ENCODE measurements around the gene CUEDC1. TPM values are rescaled to one million over a fixed set of nuclear protein-coding genes. Genes with fewer than 3 reads are reported as not detected.
A peak's percentile ranks its signal among the peaks of the same experiment; 100 is the strongest.

CUEDC1 gene
- polyA plus RNA-seq, 1 experiment = 48.5 TPM

DNA sequence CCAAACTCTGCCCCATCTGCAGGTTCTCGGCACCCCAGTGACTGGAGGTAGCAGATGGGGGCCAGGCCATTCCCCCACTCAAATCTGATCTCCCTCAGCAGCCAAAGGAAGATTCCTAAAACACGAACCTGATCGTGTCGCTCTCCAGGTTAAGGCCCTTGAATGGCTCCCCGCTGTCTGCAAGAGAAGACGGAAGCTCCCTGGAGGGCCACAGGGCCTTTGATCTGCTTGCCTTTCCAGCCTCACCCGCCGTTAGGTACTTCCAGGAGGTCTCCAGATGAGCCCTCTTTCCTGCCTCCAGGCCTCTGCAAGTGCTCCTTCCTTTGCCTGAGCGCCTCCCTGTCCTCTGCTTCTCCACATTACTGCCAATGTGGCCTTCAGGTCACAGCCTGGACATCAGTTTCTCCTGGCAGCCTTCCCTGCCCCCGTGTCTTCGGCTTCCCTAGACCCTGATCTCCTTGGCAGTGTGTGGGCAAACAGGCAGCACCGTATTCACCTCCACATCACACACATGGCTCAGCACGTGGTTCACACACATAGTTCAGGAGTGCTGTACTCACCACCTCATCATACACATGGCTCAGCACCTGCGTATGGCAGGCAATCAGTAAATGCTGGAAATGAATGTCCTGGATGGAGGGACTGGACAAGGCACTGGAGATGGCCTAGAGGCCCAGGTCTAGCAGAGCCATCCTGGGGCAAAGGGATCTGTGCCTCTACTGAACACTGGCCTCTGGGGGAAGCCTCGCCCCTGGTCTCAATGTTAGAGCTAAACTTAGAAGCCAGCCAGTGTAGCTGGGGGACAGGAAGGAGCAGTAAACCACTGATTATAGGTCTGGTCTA lies 79.0 kb downstream of the CUEDC1 start:
- peaks cover 8% of the 10 kb centered on the region for H3K36me3 ChIP-seq (ENCODE audit: control insufficient read depth, insufficient read depth, low read length)
- ChIA-PET CTCF (interaction anchor here (0.6 to 14.1 kb wide), 13 partner anchors 14 to 123 kb away, joined by 3 to 122 read pairs (median 4); no protein-coding TSS in a partner anchor), POLR2A (interaction anchor here (1.0 kb wide), 1 partner anchor 110 kb away, joined by 4 read pairs; no protein-coding TSS in a partner anchor)
- TF ChIP-seq, protein P1, sequence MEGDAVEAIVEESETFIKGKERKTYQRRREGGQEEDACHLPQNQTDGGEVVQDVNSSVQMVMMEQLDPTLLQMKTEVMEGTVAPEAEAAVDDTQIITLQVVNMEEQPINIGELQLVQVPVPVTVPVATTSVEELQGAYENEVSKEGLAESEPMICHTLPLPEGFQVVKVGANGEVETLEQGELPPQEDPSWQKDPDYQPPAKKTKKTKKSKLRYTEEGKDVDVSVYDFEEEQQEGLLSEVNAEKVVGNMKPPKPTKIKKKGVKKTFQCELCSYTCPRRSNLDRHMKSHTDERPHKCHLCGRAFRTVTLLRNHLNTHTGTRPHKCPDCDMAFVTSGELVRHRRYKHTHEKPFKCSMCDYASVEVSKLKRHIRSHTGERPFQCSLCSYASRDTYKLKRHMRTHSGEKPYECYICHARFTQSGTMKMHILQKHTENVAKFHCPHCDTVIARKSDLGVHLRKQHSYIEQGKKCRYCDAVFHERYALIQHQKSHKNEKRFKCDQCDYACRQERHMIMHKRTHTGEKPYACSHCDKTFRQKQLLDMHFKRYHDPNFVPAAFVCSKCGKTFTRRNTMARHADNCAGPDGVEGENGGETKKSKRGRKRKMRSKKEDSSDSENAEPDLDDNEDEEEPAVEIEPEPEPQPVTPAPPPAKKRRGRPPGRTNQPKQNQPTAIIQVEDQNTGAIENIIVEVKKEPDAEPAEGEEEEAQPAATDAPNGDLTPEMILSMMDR (IDR thresholded peaks at IDR 0.05; ENCODE audit: insufficient read depth, low read depth, low read length) = no peak
- DNase-seq (ENCODE audit: low read depth) = no peak
- no peaks in the 10 kb centered on the region for H3K27me3 ChIP-seq (ENCODE audit: control insufficient read depth, insufficient read depth, low read length)
- no peak overlapping the region for H3K4me3 ChIP-seq (ENCODE audit: low read depth, low read length)

DNA sequence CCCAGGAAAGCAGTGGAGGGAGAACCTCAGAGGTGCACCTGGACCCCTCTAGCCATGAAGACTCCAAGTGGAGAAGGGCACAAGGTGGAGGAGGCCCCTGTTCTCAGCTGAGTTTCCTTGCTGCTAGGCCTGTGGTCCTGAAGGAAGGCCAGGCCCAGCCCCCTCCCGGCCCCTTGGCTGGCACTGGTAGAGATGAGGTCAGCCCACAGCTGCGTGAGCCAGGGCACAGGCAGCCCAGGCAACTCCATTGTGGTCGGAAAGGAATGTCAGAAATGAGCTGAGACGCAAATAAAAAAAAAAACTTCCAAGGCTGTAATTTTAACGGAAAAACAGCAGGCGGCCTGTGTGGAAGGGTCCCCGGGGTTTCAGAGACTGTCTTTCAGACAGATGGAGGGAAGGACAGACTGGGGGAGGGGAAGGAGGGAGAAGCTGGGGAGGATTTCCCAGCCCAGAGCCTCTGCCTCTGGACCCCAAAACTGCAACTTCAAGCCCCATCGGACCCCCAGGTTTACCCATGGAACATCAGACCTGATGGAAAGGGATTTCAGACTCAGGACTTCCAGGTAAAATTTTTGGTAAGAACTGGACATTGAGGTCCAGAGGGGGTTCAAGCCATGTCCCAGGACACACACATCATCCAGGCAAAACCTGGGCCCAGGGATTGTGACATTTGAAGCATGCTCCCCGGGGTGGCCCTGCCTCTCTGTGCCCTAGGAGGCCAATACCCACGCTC lies 79.8 kb downstream of the CUEDC1 start:
- DNase-seq (ENCODE audit: low read depth) = peak; percentile 90
- no peaks in the 10 kb centered on the region for H3K27me3 ChIP-seq (ENCODE audit: control insufficient read depth, insufficient read depth, low read length)
- POLR2A ChIA-PET = interaction anchor here (1.0 to 1.9 kb wide), 3 partner anchors 17 to 111 kb away, joined by 4 to 9 read pairs (median 6); no protein-coding TSS in a partner anchor
- CTCF ChIA-PET = interaction anchor here (0.6 to 14.1 kb wide), 15 partner anchors 14 to 228 kb away, joined by 3 to 122 read pairs (median 4); no protein-coding TSS in a partner anchor
- TF ChIP-seq, protein P1 (IDR thresholded peaks at IDR 0.05; ENCODE audit: insufficient read depth, low read depth, low read length) = peak; percentile 73
- H3K36me3 ChIP-seq (ENCODE audit: control insufficient read depth, insufficient read depth, low read length) = peaks cover 11% of the 10 kb centered on the region
- 0 out of 2 replicates have a peak overlapping the region, but pooled peaks have one; percentile 7 for H3K4me3 ChIP-seq (ENCODE audit: low read depth, low read length)

DNA sequence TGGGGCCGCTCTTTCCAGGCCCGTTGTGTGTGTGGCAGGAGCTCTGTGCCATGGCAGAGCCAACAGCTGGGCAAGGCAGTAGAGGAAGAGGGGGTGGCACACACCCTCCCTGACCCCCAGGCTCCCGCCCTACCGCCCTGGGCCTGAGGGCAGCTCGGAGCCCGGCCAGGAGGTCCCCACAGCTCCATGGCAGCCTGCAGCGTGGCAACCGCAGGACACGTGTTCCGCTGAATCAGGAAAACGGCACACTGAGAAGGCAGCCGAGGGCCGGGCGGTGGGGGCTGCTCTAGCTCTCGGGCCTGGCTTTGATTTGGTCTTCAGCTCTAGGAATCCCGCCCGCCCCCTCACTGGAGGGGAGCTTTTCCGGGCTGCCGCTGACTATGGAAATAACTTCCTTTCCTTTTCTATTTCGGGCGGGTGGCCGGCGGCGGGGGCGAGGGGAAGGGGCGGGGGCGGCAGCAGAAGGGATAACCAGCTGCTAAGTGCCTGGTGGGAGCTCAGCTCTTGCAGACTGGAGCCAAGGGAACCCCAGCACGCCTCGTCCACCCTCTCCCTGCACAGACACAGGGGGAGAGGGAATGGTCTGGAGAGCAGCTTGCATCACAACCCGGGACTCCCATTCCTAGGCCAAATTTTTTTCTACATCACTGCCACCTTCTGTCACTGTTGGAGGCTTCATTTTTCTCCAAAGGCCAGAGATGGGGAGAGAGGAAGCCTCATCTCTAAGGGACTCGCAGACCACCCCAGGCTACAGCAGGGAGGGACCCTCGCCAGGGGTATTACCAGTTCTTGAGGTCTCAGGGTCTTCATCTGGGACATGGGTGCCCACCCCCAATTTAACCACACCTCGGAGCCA lies 80.5 kb downstream of the CUEDC1 start:
- POLR2A ChIA-PET = interaction anchor here (1.1 to 1.9 kb wide), 3 partner anchors 18 to 112 kb away, joined by 3 to 9 read pairs (median 6); no protein-coding TSS in a partner anchor
- DNase-seq (ENCODE audit: low read depth) = peak; percentile 76
- H3K27me3 ChIP-seq (ENCODE audit: control insufficient read depth, insufficient read depth, low read length) = no peaks in the 10 kb centered on the region
- H3K36me3 ChIP-seq (ENCODE audit: control insufficient read depth, insufficient read depth, low read length) = peaks cover 11% of the 10 kb centered on the region
- H3K4me3 ChIP-seq (ENCODE audit: low read depth, low read length) = peak overlapping the region; percentile 17; the same call in 1 of the 2 replicates
- CTCF ChIA-PET = interaction anchor here (0.8 to 14.1 kb wide), 13 partner anchors 15 to 229 kb away, joined by 3 to 122 read pairs (median 5); no protein-coding TSS in a partner anchor
- TF ChIP-seq, protein P1 (IDR thresholded peaks at IDR 0.05; ENCODE audit: insufficient read depth, low read depth, low read length) = no peak

DNA sequence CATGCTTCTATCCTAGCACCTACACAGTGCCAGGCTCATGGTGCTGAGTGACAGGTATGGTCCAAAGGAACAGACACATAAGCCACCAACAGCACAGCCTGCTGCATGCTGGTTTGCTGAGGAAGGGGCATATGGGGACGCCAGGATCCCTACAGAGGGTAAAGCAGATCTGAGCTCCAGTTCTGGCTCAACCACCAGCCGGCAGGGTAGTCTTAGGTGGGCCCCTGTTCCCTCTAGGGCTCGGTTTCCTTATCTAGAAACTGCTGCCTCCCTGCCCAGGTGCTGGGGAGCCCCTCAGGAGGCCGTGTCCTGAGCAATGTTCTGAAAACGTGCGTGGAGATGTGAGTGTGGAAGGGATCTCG lies 81.2 kb downstream of the CUEDC1 start:
- POLR2A ChIA-PET = interaction anchor here (1.1 to 1.9 kb wide), 3 partner anchors 19 to 112 kb away, joined by 3 to 9 read pairs (median 6); no protein-coding TSS in a partner anchor
- no peak for DNase-seq (ENCODE audit: low read depth)
- no peak overlapping the region for H3K4me3 ChIP-seq (ENCODE audit: low read depth, low read length)
- TF ChIP-seq, protein P1 (IDR thresholded peaks at IDR 0.05; ENCODE audit: insufficient read depth, low read depth, low read length) = no peak
- CTCF ChIA-PET = interaction anchor here (1.3 to 14.1 kb wide), 6 partner anchors 14 to 126 kb away, joined by 5 to 122 read pairs (median 25); no protein-coding TSS in a partner anchor
- H3K36me3 ChIP-seq (ENCODE audit: control insufficient read depth, insufficient read depth, low read length) = peaks cover 11% of the 10 kb centered on the region
- H3K27me3 ChIP-seq (ENCODE audit: control insufficient read depth, insufficient read depth, low read length) = no peaks in the 10 kb centered on the region
